HG02938 (cell line): Measurements from ENCODE around the gene ADAMTS14.

Experiments used
- ATAC-seq: cut with Tn5 transposase; IDR thresholded peaks from one replicate; pipeline ENCODE4 v1.9.1; 2021; ENCODE audit warnings: mild to moderate bottlenecking, moderate library complexity; ENCODE audit not compliant: unreplicated experiment

Gene ADAMTS14

GRCh38 chr10:70747192-70747965 is 75.1 kb downstream of the ADAMTS14 start:
- ATAC-seq = no peak

GRCh38 chr10:70748305-70748704 is 76.0 kb downstream of the ADAMTS14 start:
- no peak for ATAC-seq

- no peak for ATAC-seq
Measured at GRCh38 chr10:70748801-70749573, 76.7 kb downstream of the ADAMTS14 start.

- ATAC-seq = no peak
Measured at GRCh38 chr10:70749756-70750155, 77.5 kb downstream of the ADAMTS14 start.

GRCh38 chr10:70750156-70750703 is 77.9 kb downstream of the ADAMTS14 start:
- no peak for ATAC-seq

GRCh38 chr10:70751356-70751755 is 79.0 kb downstream of the ADAMTS14 start:
- ATAC-seq = no peak

- ATAC-seq = no peak
Measured at GRCh38 chr10:70751991-70752390, 79.7 kb downstream of the ADAMTS14 start.

GRCh38 chr10:70752571-70752970 is 80.3 kb downstream of the ADAMTS14 start:
- ATAC-seq = no peak

- no peak for ATAC-seq
Measured at GRCh38 chr10:70753026-70753663, 80.8 kb downstream of the ADAMTS14 start.

GRCh38 chr10:70753841-70754621 is 81.7 kb downstream of the ADAMTS14 start:
- ATAC-seq = no peak

GRCh38 chr10:70756700-70757360 is 84.5 kb downstream of the ADAMTS14 start:
- no peak for ATAC-seq

- no peak for ATAC-seq
Measured at GRCh38 chr10:70757856-70758255, 85.5 kb downstream of the ADAMTS14 start.

GRCh38 chr10:70758757-70759514 is 86.6 kb downstream of the ADAMTS14 start:
- no peak for ATAC-seq

GRCh38 chr10:70759781-70760180 is 87.5 kb downstream of the ADAMTS14 start:
- ATAC-seq = no peak

- ATAC-seq = no peak
Measured at GRCh38 chr10:70760271-70760787, 88.0 kb downstream of the ADAMTS14 start.

- no peak for ATAC-seq
Measured at GRCh38 chr10:70761031-70761601, 88.8 kb downstream of the ADAMTS14 start.

- ATAC-seq = no peak
Measured at GRCh38 chr10:70761727-70762350, 89.5 kb downstream of the ADAMTS14 start.

GRCh38 chr10:70762441-70763175 is 90.3 kb downstream of the ADAMTS14 start:
- ATAC-seq = no peak
